GM12865 (cell line): ENCODE measurements around the gene SLC22A24.

Experiments
- DNase-seq: peaks from one replicate; pipeline ENCODE4 v3.0.0; 2010; ENCODE audit warnings: low read depth
- H3K4me3 ChIP-seq: 2 replicates; pipeline ENCODE4 v1.5.1; 2011; ENCODE audit warnings: mild to moderate bottlenecking, low read depth, low read length, control low read depth
- TF ChIP-seq, protein P1 (sequence below): IDR thresholded peaks from 2 replicates; pipeline ENCODE4 v1.5.1; 2011; ENCODE audit warnings: low read length, control low read depth, low read depth, inconsistent platforms; ENCODE audit not compliant: insufficient read depth; ENCODE audit errors: missing control alignments

SLC22A24 gene

DNA sequence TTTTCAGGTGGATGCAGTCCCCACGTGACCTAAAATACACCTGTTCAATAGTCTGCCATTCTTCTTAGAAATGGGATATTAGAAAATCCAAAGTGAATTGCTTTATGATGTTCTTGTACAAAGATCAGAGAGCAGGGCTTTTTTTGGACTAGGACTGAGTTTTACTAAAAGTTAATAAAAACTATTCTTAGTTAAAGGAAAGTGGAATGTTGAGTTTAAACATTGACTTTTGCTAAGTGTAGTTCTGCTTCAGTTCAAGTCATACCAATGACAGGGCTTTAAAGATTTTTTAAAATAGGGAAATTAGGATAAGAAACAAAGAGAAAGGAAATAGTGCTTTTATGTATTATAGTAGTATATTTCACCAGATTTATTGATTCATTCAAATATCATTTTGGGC lies at the start of gene SLC22A24:
Gene SLC22A24, minus strand, starts transcription at position 101 of the 400 bp plus-strand sequence. CDS start 442 bp downstream, outside the sequence.
- TF ChIP-seq, protein P1, sequence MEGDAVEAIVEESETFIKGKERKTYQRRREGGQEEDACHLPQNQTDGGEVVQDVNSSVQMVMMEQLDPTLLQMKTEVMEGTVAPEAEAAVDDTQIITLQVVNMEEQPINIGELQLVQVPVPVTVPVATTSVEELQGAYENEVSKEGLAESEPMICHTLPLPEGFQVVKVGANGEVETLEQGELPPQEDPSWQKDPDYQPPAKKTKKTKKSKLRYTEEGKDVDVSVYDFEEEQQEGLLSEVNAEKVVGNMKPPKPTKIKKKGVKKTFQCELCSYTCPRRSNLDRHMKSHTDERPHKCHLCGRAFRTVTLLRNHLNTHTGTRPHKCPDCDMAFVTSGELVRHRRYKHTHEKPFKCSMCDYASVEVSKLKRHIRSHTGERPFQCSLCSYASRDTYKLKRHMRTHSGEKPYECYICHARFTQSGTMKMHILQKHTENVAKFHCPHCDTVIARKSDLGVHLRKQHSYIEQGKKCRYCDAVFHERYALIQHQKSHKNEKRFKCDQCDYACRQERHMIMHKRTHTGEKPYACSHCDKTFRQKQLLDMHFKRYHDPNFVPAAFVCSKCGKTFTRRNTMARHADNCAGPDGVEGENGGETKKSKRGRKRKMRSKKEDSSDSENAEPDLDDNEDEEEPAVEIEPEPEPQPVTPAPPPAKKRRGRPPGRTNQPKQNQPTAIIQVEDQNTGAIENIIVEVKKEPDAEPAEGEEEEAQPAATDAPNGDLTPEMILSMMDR: no peak
- no peak within 1 kb of the TSS for H3K4me3 ChIP-seq
- no peak for DNase-seq

- no peak for DNase-seq
- TF ChIP-seq, protein P1: no peak
- no peak overlapping the region for H3K4me3 ChIP-seq
These were observed 36.5 kb upstream of the SLC22A24 start for GRCh38 chr11:63180536-63180935.

- H3K4me3 ChIP-seq: no peak overlapping the region
- TF ChIP-seq, protein P1: no peak
- peak; percentile 3 for DNase-seq
These were observed 35.5 kb upstream of the SLC22A24 start for GRCh38 chr11:63179432-63180041.

DNA sequence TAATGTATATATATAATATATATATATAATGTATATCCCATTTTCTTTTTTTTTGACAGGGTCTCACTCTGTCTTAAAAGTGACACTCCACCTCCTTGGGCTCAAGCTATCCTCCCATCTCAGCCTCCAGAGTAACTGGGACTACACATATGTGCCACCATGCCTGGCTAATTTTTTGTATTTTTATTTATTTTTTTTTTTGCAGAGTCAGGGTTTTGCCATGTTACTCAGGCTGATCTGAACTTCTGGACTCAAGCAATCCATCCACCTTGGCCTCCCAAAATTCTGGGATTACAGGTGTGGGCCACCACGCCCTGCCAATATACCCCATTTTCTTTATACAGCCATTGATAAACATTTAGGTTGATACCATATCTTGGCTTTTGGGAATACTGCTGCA lies 33.9 kb upstream of the SLC22A24 start:
- TF ChIP-seq, protein P1: no peak
- H3K4me3 ChIP-seq: no peak overlapping the region
- no peak for DNase-seq

GRCh38 chr11:63165706-63166310 lies 21.8 kb upstream of the SLC22A24 start:
- TF ChIP-seq, protein P1: no peak
- DNase-seq: no peak
- no peak overlapping the region for H3K4me3 ChIP-seq

- TF ChIP-seq, protein P1: no peak
- DNase-seq: no peak
- no peak overlapping the region for H3K4me3 ChIP-seq
These were observed 11.8 kb upstream of the SLC22A24 start for GRCh38 chr11:63155794-63156193.

DNA sequence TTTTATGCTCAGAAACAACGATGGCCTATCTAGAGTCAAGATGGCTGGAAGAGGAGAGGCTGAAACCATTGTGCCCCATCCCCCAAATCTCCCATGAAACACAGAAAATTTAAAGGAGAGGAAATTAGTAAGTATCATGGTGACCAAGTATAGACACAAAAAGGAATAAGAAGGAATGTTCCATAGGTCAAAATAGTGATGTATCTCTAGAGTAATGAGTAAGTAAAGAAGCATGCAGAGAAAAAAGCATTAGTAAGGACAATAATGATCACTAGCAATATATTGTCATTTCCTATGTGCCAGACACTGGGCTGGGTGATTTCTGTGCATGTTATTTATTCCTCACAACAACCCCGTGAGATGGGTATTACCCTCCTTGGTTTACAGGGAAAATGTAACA lies 2.6 kb upstream of the SLC22A24 start:
- no peak for DNase-seq
- TF ChIP-seq, protein P1: no peak
- H3K4me3 ChIP-seq: no peak overlapping the region
